Measurements from ENCODE around the gene BPGM.

BPGM gene

DNA sequence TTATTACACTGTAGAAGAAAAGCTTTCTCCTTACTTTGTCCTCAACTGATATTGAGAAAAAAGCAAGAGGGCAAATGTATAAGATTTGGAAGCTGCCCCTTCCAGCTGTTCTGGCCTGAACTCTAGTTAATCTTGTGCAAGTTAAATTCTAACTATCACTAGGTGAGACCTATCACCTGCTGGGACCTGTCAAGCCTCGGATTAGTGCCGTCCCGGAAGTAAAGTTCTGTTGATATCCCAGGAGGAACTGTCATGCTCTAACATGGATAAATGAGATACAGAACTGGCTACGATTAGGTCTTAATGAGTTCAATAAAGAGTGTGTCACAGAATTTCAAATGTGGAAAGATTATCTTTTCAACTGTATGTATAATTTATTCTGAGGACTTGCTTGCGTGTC is 1.2 kb upstream of the BPGM start:
- Histone ChIP-seq H3K9me3 (ENCODE audit: control insufficient read depth in 2 of 2, low read length in 2 of 2) (no peaks in the 10 kb centered on the region), H3K27ac (ENCODE audit: low read length) (no peak overlapping the region), H3K4me3 (ENCODE audit: low read length in 2 of 2) (peak overlapping the region; percentile 94 to 97), H3K36me3 (ENCODE audit: control insufficient read depth in 2 of 2, insufficient read depth in 2 of 2, low read length in 2 of 2) (peaks cover 0 to 2% of the 10 kb centered on the region in 2 donors), H3K9ac (ENCODE audit: low read length in 2 of 2) (peak overlapping the region; percentile 97 to 99), H3K4me1 (ENCODE audit: control insufficient read depth, insufficient read depth, low read length) (no peaks in the 10 kb centered on the region), H3K27me3 (ENCODE audit: control insufficient read depth in 1 of 2, insufficient read depth in 2 of 2, low read length in 2 of 2) (no peaks in the 10 kb centered on the region)

DNA sequence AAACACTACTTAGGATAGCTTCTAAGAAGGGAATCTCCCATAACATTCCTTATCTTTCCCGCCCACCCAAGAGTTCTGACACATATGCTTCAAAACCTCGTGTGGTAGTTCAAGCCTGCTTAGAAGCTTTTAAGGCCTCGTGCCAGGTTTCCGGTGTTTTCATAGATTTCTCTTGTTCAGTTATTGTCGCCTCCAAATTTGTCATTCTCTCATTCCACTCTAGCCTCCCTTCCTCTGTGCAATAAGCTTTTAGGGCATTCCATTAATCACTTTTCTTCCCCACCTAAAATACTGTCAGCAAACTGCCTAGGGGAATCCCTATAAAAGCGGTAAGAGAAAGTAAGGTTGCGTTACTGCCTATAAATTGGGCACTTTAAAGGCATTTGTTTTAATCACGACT is 718 bp upstream of the BPGM start:
- Histone ChIP-seq H3K36me3 (ENCODE audit: control insufficient read depth in 2 of 2, insufficient read depth in 2 of 2, low read length in 2 of 2) (peaks cover 0 to 2% of the 10 kb centered on the region in 2 donors), H3K9ac (ENCODE audit: low read length in 2 of 2) (peak overlapping the region; percentile 97 to 99), H3K4me3 (ENCODE audit: low read length in 2 of 2) (peak overlapping the region; percentile 94 to 97), H3K27ac (ENCODE audit: low read length) (peak overlapping the region; percentile 86), H3K4me1 (ENCODE audit: control insufficient read depth, insufficient read depth, low read length) (no peaks in the 10 kb centered on the region), H3K27me3 (ENCODE audit: control insufficient read depth in 1 of 2, insufficient read depth in 2 of 2, low read length in 2 of 2) (no peaks in the 10 kb centered on the region), H3K9me3 (ENCODE audit: control insufficient read depth in 2 of 2, low read length in 2 of 2) (no peaks in the 10 kb centered on the region)

GRCh38 chr7:134648456-134648855 is 1.8 kb downstream of the BPGM start:
- Histone ChIP-seq H3K27ac (ENCODE audit: low read length) (no peak overlapping the region), H3K27me3 (ENCODE audit: control insufficient read depth in 1 of 2, insufficient read depth in 2 of 2, low read length in 2 of 2) (no peaks in the 10 kb centered on the region), H3K4me1 (ENCODE audit: control insufficient read depth, insufficient read depth, low read length) (no peaks in the 10 kb centered on the region), H3K4me3 (ENCODE audit: low read length in 2 of 2) (no peak overlapping the region), H3K9ac (ENCODE audit: low read length in 2 of 2) (no peak overlapping the region), H3K9me3 (ENCODE audit: control insufficient read depth in 2 of 2, low read length in 2 of 2) (no peaks in the 10 kb centered on the region), H3K36me3 (ENCODE audit: control insufficient read depth in 2 of 2, insufficient read depth in 2 of 2, low read length in 2 of 2) (peaks cover 0 to 2% of the 10 kb centered on the region in 2 donors)

DNA sequence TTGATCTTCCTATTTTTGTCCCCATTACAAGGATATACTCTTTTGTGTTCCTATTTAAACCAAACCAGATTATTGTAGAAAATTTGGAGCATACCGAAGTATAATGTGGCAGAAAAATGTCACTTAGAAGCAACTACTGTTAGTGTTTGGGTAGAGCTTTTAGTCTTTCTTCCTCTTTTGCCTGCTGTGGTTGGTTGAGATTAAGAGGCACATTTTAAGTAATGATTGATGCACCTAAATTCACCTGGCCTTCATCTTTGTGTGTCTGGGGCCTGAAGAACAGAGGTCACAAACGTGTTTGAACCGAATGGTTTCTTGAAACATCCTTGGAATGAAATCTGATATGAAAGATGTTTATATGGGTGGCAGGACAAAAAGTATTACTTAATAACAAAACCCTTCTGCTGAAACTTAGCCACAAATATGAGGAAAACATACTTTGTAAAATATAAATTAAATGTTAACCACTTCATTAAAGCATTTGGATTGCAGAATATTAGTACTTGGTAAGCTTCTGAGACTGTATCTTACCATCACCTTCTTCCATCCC is 2.6 kb downstream of the BPGM start:
- H3K4me3 ChIP-seq (ENCODE audit: low read length in 2 of 2) = no peak overlapping the region

DNA sequence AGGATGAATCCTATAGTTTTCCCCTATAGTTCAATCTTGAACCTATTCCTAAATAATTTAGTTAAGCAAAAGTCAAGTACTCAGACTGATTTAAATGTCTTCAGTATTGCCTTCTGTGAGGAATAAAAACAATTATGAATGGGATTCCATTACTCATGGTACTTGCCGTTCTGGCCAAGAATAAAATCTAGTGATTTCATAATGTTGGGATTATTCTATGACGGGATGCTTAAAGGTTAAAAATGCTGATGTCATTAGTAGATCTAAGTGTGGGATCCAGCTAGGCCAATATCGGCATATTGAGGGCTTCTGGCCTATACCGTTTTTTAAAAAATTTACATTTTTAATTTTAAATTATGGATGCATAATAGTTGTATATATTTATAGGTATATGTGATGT is 5.3 kb downstream of the BPGM start:
- Histone ChIP-seq H3K4me3 (ENCODE audit: low read length in 2 of 2) (no peak overlapping the region), H3K4me1 (ENCODE audit: control insufficient read depth, insufficient read depth, low read length) (no peaks in the 10 kb centered on the region), H3K27ac (ENCODE audit: low read length) (no peak overlapping the region), H3K27me3 (ENCODE audit: control insufficient read depth in 1 of 2, insufficient read depth in 2 of 2, low read length in 2 of 2) (no peaks in the 10 kb centered on the region), H3K36me3 (ENCODE audit: control insufficient read depth in 2 of 2, insufficient read depth in 2 of 2, low read length in 2 of 2) (no peaks in the 10 kb centered on the region), H3K9me3 (ENCODE audit: control insufficient read depth in 2 of 2, low read length in 2 of 2) (no peaks in the 10 kb centered on the region), H3K9ac (ENCODE audit: low read length in 2 of 2) (no peak overlapping the region)

More for the DNA sequence above, 2.6 kb downstream of the BPGM start:
- H3K9ac ChIP-seq (ENCODE audit: low read length in 2 of 2) = no peak overlapping the region
- no peaks in the 10 kb centered on the region for H3K36me3 ChIP-seq (ENCODE audit: control insufficient read depth in 2 of 2, insufficient read depth in 2 of 2, low read length in 2 of 2)
- no peak overlapping the region for H3K27ac ChIP-seq (ENCODE audit: low read length)
- H3K9me3 ChIP-seq (ENCODE audit: control insufficient read depth in 2 of 2, low read length in 2 of 2) = no peaks in the 10 kb centered on the region
- H3K27me3 ChIP-seq (ENCODE audit: control insufficient read depth in 1 of 2, insufficient read depth in 2 of 2, low read length in 2 of 2) = no peaks in the 10 kb centered on the region
- no peaks in the 10 kb centered on the region for H3K4me1 ChIP-seq (ENCODE audit: control insufficient read depth, insufficient read depth, low read length)

- Histone ChIP-seq H3K9ac (ENCODE audit: low read length in 2 of 2) (no peak overlapping the region), H3K9me3 (ENCODE audit: control insufficient read depth in 2 of 2, low read length in 2 of 2) (no peaks in the 10 kb centered on the region), H3K4me1 (ENCODE audit: control insufficient read depth, insufficient read depth, low read length) (no peaks in the 10 kb centered on the region), H3K4me3 (ENCODE audit: low read length in 2 of 2) (no peak overlapping the region), H3K36me3 (ENCODE audit: control insufficient read depth in 2 of 2, insufficient read depth in 2 of 2, low read length in 2 of 2) (no peaks in the 10 kb centered on the region), H3K27me3 (ENCODE audit: control insufficient read depth in 1 of 2, insufficient read depth in 2 of 2, low read length in 2 of 2) (no peaks in the 10 kb centered on the region), H3K27ac (ENCODE audit: low read length) (no peak overlapping the region)
Measured at GRCh38 chr7:134654104-134654775, 7.6 kb downstream of the BPGM start.

- Histone ChIP-seq H3K9ac (ENCODE audit: low read length in 2 of 2) (no peak overlapping the region), H3K4me3 (ENCODE audit: low read length in 2 of 2) (no peak overlapping the region), H3K27me3 (ENCODE audit: control insufficient read depth in 1 of 2, insufficient read depth in 2 of 2, low read length in 2 of 2) (no peaks in the 10 kb centered on the region), H3K27ac (ENCODE audit: low read length) (no peak overlapping the region), H3K36me3 (ENCODE audit: control insufficient read depth in 2 of 2, insufficient read depth in 2 of 2, low read length in 2 of 2) (peaks cover 8 to 9% of the 10 kb centered on the region in 2 donors), H3K4me1 (ENCODE audit: control insufficient read depth, insufficient read depth, low read length) (no peaks in the 10 kb centered on the region), H3K9me3 (ENCODE audit: control insufficient read depth in 2 of 2, low read length in 2 of 2) (no peaks in the 10 kb centered on the region)
Measured at GRCh38 chr7:134657526-134657925, 10.9 kb downstream of the BPGM start.

DNA sequence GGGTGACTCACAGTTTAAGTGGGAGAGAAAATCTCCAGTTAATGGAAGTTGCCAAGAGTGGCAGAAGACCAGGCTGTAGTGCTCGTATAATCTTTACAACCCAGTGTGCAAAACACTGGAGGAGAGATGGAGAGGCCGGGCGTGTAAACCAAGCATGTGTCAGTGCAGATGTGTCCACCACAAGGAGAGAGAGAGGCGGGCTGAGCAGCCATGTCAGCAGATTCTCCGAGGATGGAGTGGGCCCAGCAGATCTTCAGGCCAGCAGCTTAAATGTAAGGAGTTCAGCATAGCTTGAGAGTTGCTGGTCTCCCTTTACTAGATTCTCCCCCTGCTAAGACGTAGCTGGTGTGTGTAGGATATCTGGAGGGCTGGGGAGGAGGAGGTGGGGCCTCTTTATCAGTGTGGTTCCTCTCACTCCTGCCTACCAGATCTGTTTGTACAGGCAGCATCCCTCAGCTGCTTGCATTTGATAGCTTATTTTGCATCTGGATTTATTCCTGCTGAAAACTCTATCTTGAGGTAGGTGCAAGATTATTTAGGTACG is 13.7 kb downstream of the BPGM start:
- no peaks in the 10 kb centered on the region for H3K27me3 ChIP-seq (ENCODE audit: control insufficient read depth in 1 of 2, insufficient read depth in 2 of 2, low read length in 2 of 2)
- no peak overlapping the region for H3K4me3 ChIP-seq (ENCODE audit: low read length in 2 of 2)
- H3K36me3 ChIP-seq (ENCODE audit: control insufficient read depth in 2 of 2, insufficient read depth in 2 of 2, low read length in 2 of 2) = peaks cover 8 to 9% of the 10 kb centered on the region in 2 donors
- H3K9me3 ChIP-seq (ENCODE audit: control insufficient read depth in 2 of 2, low read length in 2 of 2) = no peaks in the 10 kb centered on the region
- H3K27ac ChIP-seq (ENCODE audit: low read length) = no peak overlapping the region
- H3K9ac ChIP-seq (ENCODE audit: low read length in 2 of 2) = no peak overlapping the region
- H3K4me1 ChIP-seq (ENCODE audit: control insufficient read depth, insufficient read depth, low read length) = no peaks in the 10 kb centered on the region

DNA sequence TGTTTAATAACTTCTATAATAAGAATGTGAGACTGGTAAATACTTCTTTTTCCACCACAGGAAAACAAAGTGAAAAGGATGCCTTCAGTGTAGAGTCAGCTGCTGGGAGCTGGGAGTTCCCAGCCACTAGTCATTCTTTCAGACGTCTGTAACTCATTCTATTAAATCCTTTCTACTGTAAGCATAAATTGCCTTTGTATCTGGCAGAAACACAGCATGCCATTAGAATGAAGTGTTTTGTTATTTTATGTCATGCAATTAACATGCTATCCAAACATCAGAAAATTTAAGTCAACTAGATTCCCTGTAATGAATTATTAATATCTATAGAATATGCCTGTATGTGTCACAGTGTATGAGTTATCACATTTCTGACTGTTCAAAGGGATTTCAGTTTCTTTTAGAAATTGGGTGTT is 14.3 kb downstream of the BPGM start:
- no peak overlapping the region for H3K4me3 ChIP-seq (ENCODE audit: low read length in 2 of 2)
- H3K9ac ChIP-seq (ENCODE audit: low read length in 2 of 2) = no peak overlapping the region
- H3K27me3 ChIP-seq (ENCODE audit: control insufficient read depth in 1 of 2, insufficient read depth in 2 of 2, low read length in 2 of 2) = no peaks in the 10 kb centered on the region
- no peaks in the 10 kb centered on the region for H3K9me3 ChIP-seq (ENCODE audit: control insufficient read depth in 2 of 2, low read length in 2 of 2)
- H3K4me1 ChIP-seq (ENCODE audit: control insufficient read depth, insufficient read depth, low read length) = no peaks in the 10 kb centered on the region
- peaks cover 8 to 9% of the 10 kb centered on the region in 2 donors for H3K36me3 ChIP-seq (ENCODE audit: control insufficient read depth in 2 of 2, insufficient read depth in 2 of 2, low read length in 2 of 2)
- H3K27ac ChIP-seq (ENCODE audit: low read length) = no peak overlapping the region

DNA sequence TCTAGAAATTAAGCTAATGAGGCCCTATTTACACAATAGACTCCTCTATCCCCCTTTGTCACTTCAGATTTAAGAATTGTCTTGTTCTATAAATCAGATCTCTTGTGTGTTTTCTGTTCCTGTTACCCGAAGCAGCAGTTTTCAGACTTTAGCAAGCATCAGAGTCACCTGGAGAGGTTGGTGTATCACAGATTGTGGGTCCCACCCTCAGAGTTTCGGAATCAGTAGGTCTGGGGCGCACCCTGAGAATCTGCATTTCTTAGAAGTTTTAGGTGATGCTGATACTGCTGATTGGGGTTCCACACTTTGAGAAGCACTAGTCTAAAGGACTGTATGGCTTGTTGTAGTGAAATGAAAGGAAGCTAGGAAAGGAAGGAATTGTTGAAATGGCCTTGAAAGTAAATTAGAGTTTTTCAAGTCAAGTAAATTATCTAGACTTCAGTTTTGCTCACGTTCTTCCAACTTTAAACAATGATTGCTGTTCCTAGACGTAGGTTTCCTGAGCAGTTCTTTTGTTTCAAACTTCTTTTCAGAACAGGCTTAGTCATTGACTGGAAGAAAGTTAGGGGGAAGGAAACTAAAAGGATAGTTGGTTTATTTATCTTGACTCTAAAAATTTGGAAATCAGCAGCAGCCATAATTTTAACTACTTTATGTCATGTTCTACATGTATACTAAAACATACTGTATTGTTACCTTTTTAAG is 15.7 kb downstream of the BPGM start:
- Histone ChIP-seq H3K4me3 (ENCODE audit: low read length in 2 of 2) (no peak overlapping the region), H3K4me1 (ENCODE audit: control insufficient read depth, insufficient read depth, low read length) (no peaks in the 10 kb centered on the region), H3K9me3 (ENCODE audit: control insufficient read depth in 2 of 2, low read length in 2 of 2) (no peaks in the 10 kb centered on the region), H3K27ac (ENCODE audit: low read length) (no peak overlapping the region), H3K27me3 (ENCODE audit: control insufficient read depth in 1 of 2, insufficient read depth in 2 of 2, low read length in 2 of 2) (no peaks in the 10 kb centered on the region), H3K36me3 (ENCODE audit: control insufficient read depth in 2 of 2, insufficient read depth in 2 of 2, low read length in 2 of 2) (peaks cover 8 to 9% of the 10 kb centered on the region in 2 donors), H3K9ac (ENCODE audit: low read length in 2 of 2) (no peak overlapping the region)

- Histone ChIP-seq H3K9me3 (ENCODE audit: control insufficient read depth in 2 of 2, low read length in 2 of 2) (no peaks in the 10 kb centered on the region), H3K4me3 (ENCODE audit: low read length in 2 of 2) (no peak overlapping the region), H3K4me1 (ENCODE audit: control insufficient read depth, insufficient read depth, low read length) (no peaks in the 10 kb centered on the region), H3K36me3 (ENCODE audit: control insufficient read depth in 2 of 2, insufficient read depth in 2 of 2, low read length in 2 of 2) (peaks cover 8 to 9% of the 10 kb centered on the region in 2 donors), H3K27ac (ENCODE audit: low read length) (no peak overlapping the region), H3K9ac (ENCODE audit: low read length in 2 of 2) (no peak overlapping the region), H3K27me3 (ENCODE audit: control insufficient read depth in 1 of 2, insufficient read depth in 2 of 2, low read length in 2 of 2) (no peaks in the 10 kb centered on the region)
Measured at GRCh38 chr7:134662871-134663205, 16.2 kb downstream of the BPGM start.

Measured in stomach smooth muscle (tissue), 2 donors.